HG03378 (cell line): ENCODE measurements around the gene NRXN2.

Experiments
- ATAC-seq: cut with Tn5 transposase; IDR thresholded peaks from one replicate; pipeline ENCODE4 v1.9.1; 2021; ENCODE audit warnings: mild to moderate bottlenecking, moderate library complexity; ENCODE audit not compliant: unreplicated experiment

The NRXN2 gene

GRCh38 chr11:64632654-64633053 is 90.3 kb downstream of the NRXN2 start:
- no peak for ATAC-seq

GRCh38 chr11:64632237-64632636 is 90.8 kb downstream of the NRXN2 start:
- no peak for ATAC-seq

DNA sequence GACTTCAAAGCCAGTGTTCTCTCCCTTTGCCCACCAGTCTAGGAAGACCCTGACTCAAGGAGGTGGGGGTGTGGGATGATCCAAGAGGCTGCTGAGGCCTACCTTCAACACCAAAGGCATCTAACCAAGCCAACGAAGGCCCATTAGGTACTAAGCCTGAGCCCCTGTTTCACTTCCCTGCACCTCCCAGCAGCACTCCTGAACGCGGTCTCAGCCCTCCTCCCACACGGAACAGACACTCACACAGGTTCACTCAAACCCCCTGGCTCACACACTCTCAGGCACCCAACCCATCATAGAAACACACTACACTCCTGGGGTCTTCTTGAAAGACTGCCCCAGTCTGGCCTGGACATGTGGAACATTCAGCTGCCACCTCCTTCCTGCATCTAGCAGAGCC is 91.3 kb downstream of the NRXN2 start:
- ATAC-seq = no peak

DNA sequence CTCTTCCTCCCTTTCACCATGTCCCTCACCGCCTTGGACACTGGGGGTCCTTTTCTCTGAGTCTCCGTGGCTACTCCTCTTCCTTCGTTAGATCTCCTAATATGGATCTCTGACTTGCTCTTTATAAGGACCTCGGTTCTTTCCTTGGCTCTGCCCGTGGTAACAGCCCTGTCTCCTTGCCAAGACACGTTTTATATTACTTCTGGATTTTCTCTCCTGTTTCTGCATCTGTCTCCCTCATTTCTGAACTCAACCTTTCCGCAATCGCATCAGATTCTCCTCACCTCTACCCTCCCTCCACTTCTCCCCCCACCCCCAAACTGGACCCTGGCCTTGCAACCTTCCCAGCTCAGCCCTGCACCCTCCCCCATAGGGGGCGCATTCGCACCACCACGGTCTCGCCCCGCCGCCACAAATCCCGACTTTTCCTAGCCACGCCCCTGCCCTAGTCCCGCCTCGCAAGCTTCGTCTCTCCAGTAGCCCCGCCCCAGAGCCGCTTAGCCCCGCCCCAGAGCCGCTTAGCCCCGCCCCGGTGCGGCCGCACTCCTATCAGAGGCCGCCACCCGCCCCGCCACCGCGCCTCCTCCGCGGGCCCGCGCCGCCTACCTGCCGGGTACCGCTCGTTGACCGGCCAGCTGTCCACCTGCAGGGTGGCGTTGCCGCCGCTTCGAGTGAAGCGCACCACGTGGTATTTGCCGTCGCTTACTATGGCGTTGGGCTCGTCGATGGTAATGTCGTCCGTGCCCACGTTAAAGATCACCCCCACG is 93.0 kb downstream of the NRXN2 start:
- ATAC-seq = no peak

- ATAC-seq = no peak
Measured at GRCh38 chr11:64629103-64629502, 93.9 kb downstream of the NRXN2 start.

GRCh38 chr11:64628596-64628995 is 94.4 kb downstream of the NRXN2 start:
- ATAC-seq = no peak

DNA sequence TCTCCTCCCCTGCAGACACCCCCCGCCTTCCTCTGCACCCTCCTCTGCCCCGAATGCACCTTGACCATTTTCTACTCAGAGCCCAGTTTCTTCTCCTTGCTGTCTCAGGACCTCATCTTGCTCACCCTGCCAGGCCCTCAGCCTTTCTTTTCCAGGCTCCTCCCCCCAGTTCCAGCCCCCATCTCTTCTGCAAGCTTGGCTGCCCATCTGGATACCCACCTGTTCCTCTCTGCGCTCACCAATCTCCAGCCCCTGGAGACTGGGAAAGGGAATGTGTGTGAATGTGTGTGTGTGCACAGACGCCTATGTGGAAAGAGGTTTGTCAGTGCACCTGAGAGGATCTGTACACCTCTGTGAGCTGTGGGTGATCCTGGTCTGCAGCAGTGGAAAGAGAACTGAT is 95.6 kb downstream of the NRXN2 start:
- ATAC-seq = no peak

DNA sequence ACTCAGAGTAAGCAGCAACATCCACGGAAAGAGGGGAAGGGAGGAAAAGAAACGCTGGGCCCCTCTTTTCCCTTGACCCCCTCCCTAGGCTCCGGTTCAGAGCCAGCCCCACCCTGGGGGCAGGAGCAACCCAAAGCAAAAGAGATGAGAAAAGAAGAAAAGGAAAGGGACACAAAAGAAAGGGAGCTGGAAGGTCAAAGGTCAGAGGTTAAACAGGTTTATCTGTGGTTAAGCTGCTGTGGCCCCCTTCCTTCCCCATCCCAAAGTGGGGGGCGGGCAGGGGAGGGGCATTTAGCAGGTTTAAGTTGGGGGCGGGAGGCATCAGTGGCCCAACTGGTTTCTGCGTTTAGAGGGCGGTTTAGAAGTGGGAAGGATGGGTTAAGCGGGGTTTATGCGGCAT is 96.4 kb downstream of the NRXN2 start:
- no peak for ATAC-seq

GRCh38 chr11:64624883-64625481 is 98.0 kb downstream of the NRXN2 start:
- ATAC-seq = no peak

DNA sequence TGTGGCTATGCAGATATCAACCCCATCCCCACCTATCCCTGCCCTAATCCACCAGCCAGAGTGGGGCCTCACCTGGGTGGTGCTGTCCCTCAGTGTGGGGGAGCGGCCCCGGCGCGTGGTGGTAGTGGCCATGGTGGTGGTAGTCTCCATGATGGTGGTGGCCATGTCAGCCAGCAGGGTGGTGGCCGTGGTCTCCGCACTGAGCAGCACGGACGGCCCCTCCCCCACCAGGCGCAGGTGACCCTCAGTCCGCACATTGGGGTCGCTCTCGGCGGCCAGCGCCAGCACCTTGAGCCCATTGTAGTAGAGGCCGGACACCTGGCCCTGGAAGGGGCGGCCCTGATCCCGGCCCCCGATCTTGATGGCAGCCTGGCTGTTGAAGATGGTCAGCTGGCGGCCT is 100.3 kb downstream of the NRXN2 start:
- ATAC-seq = no peak

GRCh38 chr11:64621283-64622019 is 101.5 kb downstream of the NRXN2 start:
- no peak for ATAC-seq

DNA sequence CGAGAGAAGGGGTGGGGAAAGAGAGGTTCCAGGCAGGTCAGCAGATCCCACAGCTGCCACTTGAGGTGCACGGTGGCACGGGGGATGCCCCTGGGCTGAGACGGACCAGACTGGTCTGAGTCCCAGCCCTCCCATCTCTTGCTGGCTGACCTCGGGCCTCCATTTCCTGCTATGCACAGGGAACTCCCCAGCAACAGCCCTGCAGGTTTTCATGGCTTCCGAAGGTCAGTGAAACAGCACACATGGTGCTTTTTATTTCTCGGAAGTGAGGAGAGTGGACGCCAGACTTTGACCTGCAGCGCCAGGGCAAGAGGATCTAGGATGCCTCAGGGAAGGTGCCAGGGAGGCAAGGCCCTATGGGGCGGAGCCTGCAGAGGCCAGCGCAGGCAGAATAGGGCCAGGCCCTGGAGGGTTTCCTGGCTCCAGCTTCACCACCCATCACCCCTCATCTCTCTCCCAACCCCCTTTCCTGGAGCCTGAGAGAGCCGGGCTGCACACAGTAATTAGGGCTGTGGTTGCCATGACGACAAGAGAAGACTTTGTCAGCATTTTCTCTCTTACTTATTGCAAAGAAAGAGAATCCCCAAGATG is 102.5 kb downstream of the NRXN2 start:
- no peak for ATAC-seq

DNA sequence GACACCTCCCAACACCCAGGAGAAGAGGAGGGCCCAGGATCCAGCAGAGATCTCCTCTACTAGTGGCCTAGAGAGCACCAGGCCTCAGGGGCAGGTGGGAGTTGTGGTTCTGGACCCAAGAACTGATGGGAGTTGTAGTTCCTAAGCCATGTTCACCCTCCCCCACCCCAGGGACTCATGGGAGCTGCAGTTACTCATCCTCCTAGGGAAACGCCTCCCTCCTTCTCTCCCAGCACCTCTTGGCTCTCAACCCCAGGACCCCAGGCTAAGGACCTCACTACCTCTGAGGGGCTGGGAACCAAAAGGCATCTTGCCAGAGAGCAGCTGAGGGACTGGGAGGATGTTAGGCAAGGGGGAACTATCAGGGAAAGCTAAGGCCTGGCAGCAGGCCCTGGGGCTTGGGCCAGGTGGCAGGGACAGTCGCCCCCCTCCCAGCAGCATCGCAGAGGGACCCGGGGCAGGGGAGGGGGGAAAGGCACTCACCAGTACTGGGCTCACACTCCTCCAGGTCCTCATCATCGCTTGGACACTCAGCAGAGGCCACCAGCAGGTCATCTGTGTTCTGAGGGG is 103.1 kb downstream of the NRXN2 start:
- ATAC-seq = no peak

- no peak for ATAC-seq
Measured at GRCh38 chr11:64619196-64619595, 103.8 kb downstream of the NRXN2 start.

GRCh38 chr11:64616817-64617216 is 106.2 kb downstream of the NRXN2 start:
- ATAC-seq = no peak

DNA sequence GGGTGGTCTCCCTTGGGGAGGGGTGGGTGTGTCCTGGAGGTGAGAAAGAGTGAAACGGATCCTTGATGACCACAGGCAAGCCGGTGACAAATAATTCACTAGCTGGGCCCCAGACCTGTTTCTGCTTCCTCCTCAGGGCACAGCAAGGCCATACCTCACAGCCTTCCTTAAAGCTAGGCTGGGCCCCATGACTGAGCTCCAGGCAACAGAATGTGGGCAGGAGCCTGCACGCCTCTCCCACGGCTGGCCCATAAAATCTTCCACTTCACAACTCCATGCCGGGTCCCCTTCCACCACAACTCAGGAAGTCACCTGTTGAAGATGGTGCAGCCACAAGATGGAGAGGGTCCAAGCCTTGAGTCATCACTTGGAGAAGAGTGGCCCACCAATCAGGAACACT is 108.1 kb downstream of the NRXN2 start:
- ATAC-seq = no peak

GRCh38 chr11:64613648-64614047 is 109.3 kb downstream of the NRXN2 start:
- ATAC-seq = no peak

DNA sequence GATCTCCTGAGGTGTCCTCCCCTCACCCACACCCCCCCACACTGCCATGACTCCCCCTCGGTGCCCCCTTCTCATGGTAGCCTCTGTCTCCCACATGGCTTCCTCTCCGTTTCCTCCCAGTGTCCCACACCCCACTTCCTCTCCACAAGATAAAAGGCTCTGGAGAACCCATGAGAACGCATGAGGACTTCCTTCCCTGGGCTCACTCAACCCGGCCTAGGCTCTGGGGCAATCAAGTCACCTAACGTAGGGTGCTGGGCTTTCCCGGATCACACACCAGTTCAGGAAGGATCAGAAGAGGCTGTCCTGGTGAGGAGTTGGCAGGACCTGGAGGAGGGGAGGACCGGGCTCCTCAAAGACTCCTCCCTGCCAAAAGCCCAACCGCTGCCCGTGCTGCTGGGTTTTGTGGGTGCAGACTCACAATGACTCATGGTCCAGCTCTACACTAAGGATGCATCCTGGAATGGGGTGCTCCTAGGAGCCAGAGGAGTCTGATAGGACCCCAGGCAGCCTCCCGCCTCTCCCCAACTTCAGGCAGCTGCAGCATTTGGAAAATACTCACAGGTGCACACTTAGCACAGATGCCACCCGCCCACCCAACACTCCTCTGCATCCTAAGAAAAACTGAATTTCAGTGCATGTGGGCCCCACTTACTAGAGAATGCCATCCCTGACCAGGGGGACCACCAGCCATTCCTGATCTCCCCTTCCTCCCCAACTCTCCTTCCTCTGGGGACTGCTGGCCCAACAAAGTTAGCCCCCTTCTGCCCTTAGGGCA is 110.9 kb downstream of the NRXN2 start:
- ATAC-seq = no peak

DNA sequence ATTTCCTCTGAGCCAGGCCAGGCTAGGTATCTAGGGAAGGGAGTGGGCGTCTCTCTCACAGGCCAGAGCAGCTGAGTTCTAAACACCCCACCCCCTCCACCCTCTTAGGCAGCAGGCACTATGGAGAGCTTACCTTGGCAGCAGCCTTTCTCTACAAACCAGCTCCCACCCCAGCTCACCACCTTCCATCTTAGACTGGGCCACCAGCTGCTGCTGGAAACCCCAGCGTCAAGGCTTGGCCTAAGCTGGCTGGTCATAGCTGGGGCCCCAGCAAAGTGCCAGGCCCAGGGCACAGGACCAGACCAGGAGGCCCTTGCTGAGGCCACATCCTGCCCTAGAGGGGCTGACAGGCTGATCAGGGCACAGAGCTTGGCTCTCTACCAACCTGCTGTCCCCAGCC is 111.8 kb downstream of the NRXN2 start:
- ATAC-seq = no peak

DNA sequence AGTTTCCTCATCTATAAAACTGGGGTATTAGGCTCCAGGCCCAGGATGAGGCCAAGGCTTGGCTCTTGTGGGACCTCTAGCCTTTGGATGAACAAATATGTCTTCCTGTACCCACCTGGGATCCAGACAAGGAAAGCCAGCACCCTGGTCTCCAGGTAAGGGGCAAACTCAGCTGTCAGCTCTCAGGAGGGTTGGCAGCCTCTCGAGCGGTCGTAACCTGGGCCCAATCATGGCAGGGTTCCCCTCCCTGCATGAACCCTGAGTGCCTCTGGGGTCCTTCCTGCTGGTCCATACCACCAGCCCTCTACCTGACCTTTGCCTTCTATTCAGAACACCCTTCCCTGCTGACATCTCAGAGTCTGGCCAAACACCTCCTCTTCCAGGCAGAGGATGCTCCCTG is 112.4 kb downstream of the NRXN2 start:
- ATAC-seq = no peak
